ENCODE results near the gene NECAB2. TPM values are rescaled to one million over a fixed set of nuclear protein-coding genes. Genes with fewer than 3 reads are reported as not detected.
A peak's percentile ranks its signal among the peaks of the same experiment; 100 is the strongest.

Gene NECAB2
- total RNA-seq, 3 donors from 2014 or later, result 1.5 TPM; not detected in 2

GRCh38 chr16:84038469-84038868, 70.4 kb downstream of the NECAB2 start:
- H3K9me3 ChIP-seq, result peaks cover 0 to 3% of the 10 kb centered on the region in 2 donors
- H3K27ac ChIP-seq, result no peak overlapping the region
- DNase-seq (ENCODE audit: low spot score in 2 of 2), result no peak
- H3K36me3 ChIP-seq, result no peaks in the 10 kb centered on the region
- no peak overlapping the region for H3K4me3 ChIP-seq
- intact Hi-C loops (cut with DNase I; ENCODE audit: low total_unique reads), result no loop called here
- H3K27me3 ChIP-seq, result peaks cover 0 to 5% of the 10 kb centered on the region in 2 donors
- no peaks in the 10 kb centered on the region for H3K4me1 ChIP-seq
- no peak for TF ChIP-seq CTCF (IDR thresholded peaks at IDR 0.05)
- TF ChIP-seq POLR2A (IDR thresholded peaks at IDR 0.05), result no peak
- no peak for TF ChIP-seq POLR2AphosphoS5 (IDR thresholded peaks at IDR 0.05)

- Histone ChIP-seq H3K4me3 (no peak overlapping the region), H3K4me1 (no peaks in the 10 kb centered on the region), H3K27me3 (peaks cover 0 to 5% of the 10 kb centered on the region in 2 donors), H3K27ac (no peak overlapping the region), H3K9me3 (peaks cover 0 to 3% of the 10 kb centered on the region in 2 donors), H3K36me3 (no peaks in the 10 kb centered on the region)
- no peak for TF ChIP-seq POLR2AphosphoS5 (IDR thresholded peaks at IDR 0.05)
- no peak for TF ChIP-seq CTCF (IDR thresholded peaks at IDR 0.05)
- no peak for TF ChIP-seq POLR2A (IDR thresholded peaks at IDR 0.05)
- intact Hi-C loops (cut with DNase I; ENCODE audit: low total_unique reads), result loop anchor here (1.0 to 10.0 kb wide), 3 partner anchors 18 to 1653 kb away; no protein-coding TSS in a partner anchor
- DNase-seq (ENCODE audit: low spot score in 2 of 2), result no peak
These were observed 71.7 kb downstream of the NECAB2 start for GRCh38 chr16:84039696-84040095.

GRCh38 chr16:84040226-84040822, 72.3 kb downstream of the NECAB2 start:
- DNase-seq (ENCODE audit: low spot score in 2 of 2), result no peak
- Histone ChIP-seq H3K27me3 (peaks cover 0 to 5% of the 10 kb centered on the region in 2 donors), H3K9me3 (peaks cover 0 to 3% of the 10 kb centered on the region in 2 donors), H3K36me3 (no peaks in the 10 kb centered on the region), H3K27ac (no peak overlapping the region), H3K4me1 (no peaks in the 10 kb centered on the region), H3K4me3 (no peak overlapping the region)
- TF ChIP-seq CTCF (IDR thresholded peaks at IDR 0.05) (no peak), POLR2AphosphoS5 (IDR thresholded peaks at IDR 0.05) (no peak), POLR2A (IDR thresholded peaks at IDR 0.05) (no peak)
- intact Hi-C loops (cut with DNase I; ENCODE audit: low total_unique reads), result loop anchor here (1.0 to 10.0 kb wide), 3 partner anchors 19 to 1652 kb away; no protein-coding TSS in a partner anchor

- peaks cover 0 to 3% of the 10 kb centered on the region in 2 donors for H3K9me3 ChIP-seq
- no peaks in the 10 kb centered on the region for H3K4me1 ChIP-seq
- peaks cover 0 to 5% of the 10 kb centered on the region in 2 donors for H3K27me3 ChIP-seq
- no peak overlapping the region for H3K4me3 ChIP-seq
- no peak overlapping the region for H3K27ac ChIP-seq
- DNase-seq (ENCODE audit: low spot score in 2 of 2), result peak; percentile 53 to 64
- no peak for TF ChIP-seq POLR2A (IDR thresholded peaks at IDR 0.05)
- no peak for TF ChIP-seq CTCF (IDR thresholded peaks at IDR 0.05)
- TF ChIP-seq POLR2AphosphoS5 (IDR thresholded peaks at IDR 0.05), result no peak
- intact Hi-C loops (cut with DNase I; ENCODE audit: low total_unique reads), result loop anchor here (1.0 to 10.0 kb wide), 3 partner anchors 20 to 1651 kb away; no protein-coding TSS in a partner anchor
- H3K36me3 ChIP-seq, result no peaks in the 10 kb centered on the region
These were observed 73.1 kb downstream of the NECAB2 start for GRCh38 chr16:84040823-84041820.
